Motor neuron (in vitro differentiated cells): Measurements from ENCODE around the gene TTC34. TPM values are rescaled to one million over a fixed set of nuclear protein-coding genes. Genes with fewer than 3 reads are reported as not detected.
A peak's percentile ranks its signal among the peaks of the same experiment; 100 is the strongest.

Source experiments
- ATAC-seq, 8 experiments: fragments of 200-7000 bp; cut with Tn5 transposase; replicated peaks in 6 of 8; 2 replicates each; pipeline ENCODE4 v1.8.0; 2021; ENCODE audit warnings: mild to moderate bottlenecking in 8 of 8, moderate library complexity in 8 of 8
- H3K27ac ChIP-seq, 2 donors: fragments of 250-450 bp; sonication (Bioruptor Pico); 2 replicates each; pipeline ENCODE4 v1.9.0; 2021; ENCODE audit warnings: antibody characterized with exemption in 2 of 2, mild to moderate bottlenecking in 2 of 2, moderate library complexity in 1 of 2
- H3K4me1 ChIP-seq, 2 donors: fragments of 250-450 bp; sonication (Bioruptor Pico); replicated peaks in 1 of 2; 2 replicates each; pipeline ENCODE4 v1.6.1; 2021; ENCODE audit warnings: antibody characterized with exemption in 2 of 2, mild to moderate bottlenecking in 2 of 2, moderate library complexity in 1 of 2
- H3K4me3 ChIP-seq, 5 donors: fragments of 250-450 bp; sonication (Bioruptor Pico); 2 replicates each; pipeline ENCODE4 v1.9.0; 2021; ENCODE audit warnings: antibody characterized with exemption in 5 of 5, mild to moderate bottlenecking in 5 of 5, moderate library complexity in 4 of 5
- WGBS, 10 experiments: fragments of 450-650 bp; shearing (Covaris generic); methylation state at CpG; one replicate each; pipeline ENCODE4 v1.0.0; 2022; 5-methylcytosine and 5-hydroxymethylcytosine counted together
- in situ Hi-C, 9 experiments: fragments of 400-800 bp; cut with MboI; loops; one replicate each; pipeline ENCODE4 v1.15.0; 2021; ENCODE audit warnings: low sequenced_read_pairs in 9 of 9, low pct_unique_long_range_greater_than_20kb in 2 of 9; ENCODE audit not compliant: unreplicated experiment in 9 of 9
- total RNA-seq, 8 experiments: library from RNA; unstranded; fragments of 300-600 nt; gene quantifications; 2 replicates each; pipeline versions ENCODE4 v1.2.3 to v1.2.4, GENCODE V29; 2022

Gene TTC34
- total RNA-seq, 8 experiments from 2014 or later, result 0.16 to 1.2 (median 0.47) TPM

DNA sequence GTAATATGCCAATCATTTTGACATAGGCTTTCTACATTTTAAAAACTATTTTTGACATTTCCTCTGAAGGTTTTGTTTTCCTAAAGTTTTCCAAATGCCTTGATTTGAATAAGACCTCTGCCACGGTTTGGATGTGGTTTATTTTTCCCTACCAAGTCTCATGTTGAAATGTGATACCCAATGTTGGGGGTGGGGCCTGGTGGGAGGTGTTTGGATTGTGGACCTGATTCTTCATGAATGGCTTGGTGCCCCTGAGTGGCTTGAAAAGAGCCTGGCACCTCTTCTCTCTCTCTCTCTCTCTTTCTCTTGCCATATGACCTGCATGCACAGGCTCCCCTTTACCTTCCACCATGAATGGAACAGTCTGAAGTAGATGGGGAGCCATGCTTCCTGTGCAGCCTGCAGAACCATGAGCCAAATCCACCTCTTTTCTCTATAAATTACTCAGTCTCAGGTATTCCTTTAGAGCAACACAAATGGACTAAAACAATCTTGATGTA, 183.5 kb downstream of the TTC34 start:
- peak in 1 of 8 experiments; percentile 28 for ATAC-seq
- Histone ChIP-seq H3K4me3 (no peak overlapping the region), H3K27ac (no peak overlapping the region), H3K4me1 (no peaks in the 10 kb centered on the region)
- in situ Hi-C loops, result no loop called here
- WGBS, 10 experiments, result 0 to 33% (median 0%) methylated on average over 1 of the region's 1 CpG; no CpG with 5 or more reads in 2 of the 10 experiments

GRCh38 chr1:2614145-2614544, 187.3 kb downstream of the TTC34 start:
- WGBS, 10 experiments, result 17 to 86% (median 65%) methylated on average over 1 to 2 of the region's 2 CpGs
- no peak for ATAC-seq
- peaks cover 0 to 12% of the 10 kb centered on the region in 2 donors for H3K4me1 ChIP-seq
- in situ Hi-C loops, result no loop called here
- no peak overlapping the region for H3K27ac ChIP-seq
- no peak overlapping the region for H3K4me3 ChIP-seq

- Histone ChIP-seq H3K27ac (no peak overlapping the region), H3K4me3 (no peak overlapping the region), H3K4me1 (peaks cover 0 to 12% of the 10 kb centered on the region in 2 donors)
- in situ Hi-C loops, result no loop called here
- 0 to 81% (median 50%) methylated on average over 2 to 6 of the region's 11 CpGs; no CpG with 5 or more reads in 5 of the 10 experiments for WGBS, 10 experiments
- no peak for ATAC-seq
Observed at GRCh38 chr1:2612591-2613365, 188.7 kb downstream of the TTC34 start.

DNA sequence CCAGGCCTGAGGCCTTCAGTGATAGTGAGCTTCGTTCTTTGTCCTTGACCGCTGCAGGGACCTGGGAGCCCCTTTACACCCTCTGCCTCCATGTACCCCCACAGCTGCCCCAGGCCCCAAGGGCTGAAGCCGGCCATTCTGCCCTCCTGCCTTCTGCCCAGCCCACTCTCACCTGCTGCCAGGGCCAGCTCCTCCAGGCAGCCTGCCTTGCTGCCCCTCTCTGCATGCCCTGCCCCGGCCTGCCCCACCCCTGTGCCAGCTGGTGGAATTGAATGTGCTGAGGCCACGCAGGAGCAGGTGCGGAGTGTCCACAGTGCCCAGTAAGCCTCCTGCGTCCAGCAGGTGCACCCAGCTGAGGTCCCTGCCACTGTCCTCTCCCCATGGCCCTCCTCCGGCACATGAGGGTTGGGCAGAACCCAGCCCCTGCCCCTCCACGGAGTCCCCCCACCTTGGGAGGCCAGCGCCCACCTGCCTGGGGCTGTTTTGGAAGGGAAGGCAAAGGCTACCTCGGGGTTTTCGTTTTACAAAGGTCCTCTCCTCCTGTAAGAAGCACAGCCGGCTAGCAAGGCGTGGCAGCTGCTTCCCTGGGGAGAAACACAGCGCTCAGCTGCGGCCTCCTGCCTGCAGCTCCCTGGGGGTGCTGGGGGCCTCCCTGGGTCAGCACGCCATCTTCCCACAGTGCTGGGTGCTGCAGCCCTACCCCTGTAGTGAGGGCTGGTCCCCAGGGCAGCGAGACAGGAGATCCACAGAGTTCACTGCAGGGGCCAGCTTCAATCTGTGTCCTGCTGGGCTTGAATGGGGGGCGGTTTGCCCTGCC, 189.7 kb downstream of the TTC34 start:
- in situ Hi-C loops, result no loop called here
- WGBS, 10 experiments, result 76 to 100% methylated on average over 2 to 9 of the region's 19 CpGs; no CpG with 5 or more reads in 8 of the 10 experiments
- Histone ChIP-seq H3K4me3 (peak overlapping the region in 1 of 5 donors; percentile 9), H3K27ac (no peak overlapping the region), H3K4me1 (peaks cover 0 to 12% of the 10 kb centered on the region in 2 donors)
- ATAC-seq, result no peak

GRCh38 chr1:2611031-2611501, 190.4 kb downstream of the TTC34 start:
- H3K27ac ChIP-seq, result no peak overlapping the region
- peak overlapping the region in 3 of 5 donors; percentile 5 to 26 (median 9) for H3K4me3 ChIP-seq
- in situ Hi-C loops, result no loop called here
- 7 to 42% (median 25%) methylated on average over 2 to 11 of the region's 24 CpGs; no CpG with 5 or more reads in 6 of the 10 experiments for WGBS, 10 experiments
- peaks cover 0 to 12% of the 10 kb centered on the region in 2 donors for H3K4me1 ChIP-seq
- peak; percentile 75 to 94 (median 92) for ATAC-seq

GRCh38 chr1:2610036-2610959, 191.2 kb downstream of the TTC34 start:
- 25 to 80% (median 58%) methylated on average over 3 to 14 of the region's 21 CpGs; no CpG with 5 or more reads in 2 of the 10 experiments for WGBS, 10 experiments
- in situ Hi-C loops, result no loop called here
- Histone ChIP-seq H3K4me3 (peak overlapping the region in 1 of 5 donors; percentile 26), H3K4me1 (peaks cover 0 to 12% of the 10 kb centered on the region in 2 donors), H3K27ac (no peak overlapping the region)
- ATAC-seq, result peak in 2 of 8 experiments; percentile 0 to 6

GRCh38 chr1:2609319-2610035, 192.0 kb downstream of the TTC34 start:
- peaks cover 0 to 12% of the 10 kb centered on the region in 2 donors for H3K4me1 ChIP-seq
- ATAC-seq, result no peak
- in situ Hi-C loops, result no loop called here
- H3K27ac ChIP-seq, result no peak overlapping the region
- WGBS, 10 experiments, result 52 to 96% (median 83%) methylated on average over 2 to 15 of the region's 34 CpGs; no CpG with 5 or more reads in 5 of the 10 experiments
- H3K4me3 ChIP-seq, result no peak overlapping the region

GRCh38 chr1:2607641-2608091, 193.8 kb downstream of the TTC34 start:
- WGBS, 10 experiments, result 45 to 93% (median 83%) methylated on average over 1 to 8 of the region's 13 CpGs; no CpG with 5 or more reads in 5 of the 10 experiments
- ATAC-seq, result no peak

DNA sequence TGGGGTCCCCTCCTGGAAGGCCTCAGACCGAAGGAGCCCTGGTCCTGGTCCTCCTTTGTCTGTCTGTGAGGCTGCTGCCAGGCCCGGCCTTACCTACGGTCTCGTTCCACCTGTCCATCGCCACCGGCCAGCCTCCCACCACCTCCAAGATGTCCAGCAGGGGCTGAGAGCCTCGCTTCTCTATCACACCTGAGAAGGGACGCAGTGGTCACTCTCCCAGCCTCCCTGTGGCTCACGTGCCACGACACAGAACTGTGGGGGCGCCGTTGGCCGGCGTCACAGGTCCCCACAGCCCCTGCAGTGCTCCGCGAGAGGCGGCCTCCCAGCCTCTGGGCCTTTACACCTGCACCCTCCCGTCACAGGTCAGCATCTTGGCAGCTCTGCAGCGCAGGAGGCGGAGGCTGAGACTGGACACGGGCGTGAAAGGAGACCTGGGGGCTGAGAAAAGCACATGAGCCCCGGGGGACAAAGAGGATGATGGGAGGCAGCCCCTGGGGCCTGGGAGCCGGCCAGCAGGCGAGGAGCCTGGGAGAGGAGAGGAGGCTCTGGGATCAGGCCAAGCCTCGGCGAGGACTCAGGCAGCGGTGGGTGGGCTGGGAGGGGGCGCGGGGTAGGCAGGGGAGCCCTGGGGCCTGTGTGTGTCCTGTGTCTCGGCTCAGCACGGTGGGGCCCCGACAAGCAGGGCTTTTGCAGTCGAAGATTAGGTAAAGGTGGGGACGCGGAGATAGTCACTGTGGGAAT, 194.4 kb downstream of the TTC34 start:
- ATAC-seq, result no peak
- in situ Hi-C loops, result no loop called here
- Histone ChIP-seq H3K4me1 (peaks cover 0 to 12% of the 10 kb centered on the region in 2 donors), H3K4me3 (no peak overlapping the region), H3K27ac (no peak overlapping the region)
- 69 to 80% (median 76%) methylated on average over 3 to 15 of the region's 36 CpGs; no CpG with 5 or more reads in 6 of the 10 experiments for WGBS, 10 experiments

More at GRCh38 chr1:2607641-2608091, 193.8 kb downstream of the TTC34 start:
- Histone ChIP-seq H3K27ac (no peak overlapping the region), H3K4me3 (no peak overlapping the region), H3K4me1 (peaks cover 0 to 12% of the 10 kb centered on the region in 2 donors)
- in situ Hi-C loops, result no loop called here

GRCh38 chr1:2606396-2606880, 195.1 kb downstream of the TTC34 start:
- WGBS, 10 experiments, result 80% methylated on average over 1 of the region's 15 CpGs; no CpG with 5 or more reads in 9 of the 10 experiments
- in situ Hi-C loops, result no loop called here

More at GRCh38 chr1:2606396-2606880, 195.1 kb downstream of the TTC34 start:
- ATAC-seq, result no peak
- no peak overlapping the region for H3K27ac ChIP-seq
- no peak overlapping the region for H3K4me3 ChIP-seq
- H3K4me1 ChIP-seq, result peaks cover 0 to 6% of the 10 kb centered on the region in 2 donors
